HG03432 (cell line): ENCODE measurements around the gene DNMT3A.

Experiments
- ATAC-seq: cut with Tn5 transposase; IDR thresholded peaks from one replicate; pipeline ENCODE4 v1.9.1; 2021; ENCODE audit warnings: mild to moderate bottlenecking, moderate library complexity; ENCODE audit not compliant: unreplicated experiment

DNMT3A gene

GRCh38 chr2:25262288-25262687 is 79.4 kb downstream of the DNMT3A start:
- ATAC-seq: no peak

GRCh38 chr2:25259737-25260124 is 82.0 kb downstream of the DNMT3A start:
- ATAC-seq: no peak

GRCh38 chr2:25258847-25259736 is 82.6 kb downstream of the DNMT3A start:
- ATAC-seq: no peak

GRCh38 chr2:25257931-25258846 is 83.5 kb downstream of the DNMT3A start:
- no peak for ATAC-seq

- no peak for ATAC-seq
Observed at GRCh38 chr2:25257032-25257552, 84.6 kb downstream of the DNMT3A start.

GRCh38 chr2:25256488-25256875 is 85.2 kb downstream of the DNMT3A start:
- no peak for ATAC-seq

GRCh38 chr2:25255745-25256487 is 85.8 kb downstream of the DNMT3A start:
- no peak for ATAC-seq

GRCh38 chr2:25254961-25255360 is 86.8 kb downstream of the DNMT3A start:
- no peak for ATAC-seq

GRCh38 chr2:25253153-25253626 is 88.5 kb downstream of the DNMT3A start:
- no peak for ATAC-seq

- peak; percentile 62 for ATAC-seq
Observed at GRCh38 chr2:25252291-25253152, 89.2 kb downstream of the DNMT3A start.

- peak; percentile 44 for ATAC-seq
Observed at GRCh38 chr2:25251422-25252273, 90.1 kb downstream of the DNMT3A start.

GRCh38 chr2:25251071-25251421 is 90.7 kb downstream of the DNMT3A start:
- ATAC-seq: no peak

- no peak for ATAC-seq
Observed at GRCh38 chr2:25250331-25251070, 91.2 kb downstream of the DNMT3A start.

- no peak for ATAC-seq
Observed at GRCh38 chr2:25249785-25250184, 91.9 kb downstream of the DNMT3A start.

- ATAC-seq: no peak
Observed at GRCh38 chr2:25247792-25248512, 93.8 kb downstream of the DNMT3A start.

- no peak for ATAC-seq
Observed at GRCh38 chr2:25246558-25247290, 95.0 kb downstream of the DNMT3A start.

GRCh38 chr2:25246001-25246400 is 95.7 kb downstream of the DNMT3A start:
- ATAC-seq: no peak
